ENCODE measurements around the gene RAX. TPM values are rescaled to one million over a fixed set of nuclear protein-coding genes. Genes with fewer than 3 reads are reported as not detected.

RAX gene
- total and polyA plus RNA-seq, 10 of the 15 experiments (the other 5 are each of a cell fraction or from before 2014, with no cell fraction given), result not detected

- Histone ChIP-seq H3K9ac (ENCODE audit: control insufficient read depth, insufficient read depth, low read length) (no peak overlapping the region), H3K4me1 (ENCODE audit: control insufficient read depth, insufficient read depth, low read length) (no peaks in the 10 kb centered on the region), H3K4me2 (ENCODE audit: control insufficient read depth, insufficient read depth) (no peak overlapping the region), H3K36me3 (ENCODE audit: control insufficient read depth in 2 of 2, insufficient read depth in 2 of 2, low read length in 1 of 2) (no peaks in the 10 kb centered on the region), H2AFZ (ENCODE audit: control insufficient read depth, low read depth, low read length) (no peak overlapping the region), H4K20me1 (ENCODE audit: control insufficient read depth, insufficient read depth) (no peaks in the 10 kb centered on the region), H3K27me3 (replicated peaks in 1 of 2; ENCODE audit: control insufficient read depth in 2 of 2, insufficient read depth in 2 of 2, low read length in 1 of 2) (peaks cover 7 to 25% of the 10 kb centered on the region in 2 experiments), H3K79me2 (ENCODE audit: control insufficient read depth, insufficient read depth, low read length) (no peaks in the 10 kb centered on the region), H3K27ac (ENCODE audit: control insufficient read depth, insufficient read depth) (no peak overlapping the region), H3K4me3 (no peak overlapping the region), H3K9me3 (replicated peaks; ENCODE audit: control insufficient read depth, insufficient read depth, low read length) (no peaks in the 10 kb centered on the region)
- in situ Hi-C loops (cut with MboI), result no loop called here
- ChIA-PET SMC1A (ENCODE audit: uncharacterized antibody, unreplicated experiment) (no interaction called here), RAD21 (ENCODE audit: unreplicated experiment) (interaction anchor here (0.5 to 1.2 kb wide), 2 partner anchors 16 to 44 kb away, joined by 3 to 4 read pairs; partner anchors contain the start of gene GRP), CTCF (no interaction called here), POLR2A (interaction anchor here (0.6 kb wide), 1 partner anchor 198 kb away, joined by 3 read pairs; no protein-coding TSS in a partner anchor)
- 60% methylated on average over 17 of the region's 17 CpGs for whole genome bisulfite sequencing (ENCODE audit: insufficient coverage, insufficient replicate concordance, low lambda C conversion rate, missing lambda C conversion rate)
- FAIRE-seq (no peak), ATAC-seq (no peak), DNase-seq (ENCODE audit: low read depth, low spot score) (no peak)
- no TSS peak for BruUV-seq (replicated peaks)
- intact Hi-C loops (cut with micrococcal nuclease; ENCODE audit: unreplicated experiment), result no loop called here
- no peak for TF ChIP-seq MLLT1 (IDR thresholded peaks at IDR 0.05)
- no peak for TF ChIP-seq DPF2 (IDR thresholded peaks at IDR 0.05)
Measured at GRCh38 chr18:59264121-59264571, 9.1 kb downstream of the RAX start.

- peaks cover 5 to 25% of the 10 kb centered on the region in 2 experiments for H3K27me3 ChIP-seq (replicated peaks in 1 of 2; ENCODE audit: control insufficient read depth in 2 of 2, insufficient read depth in 2 of 2, low read length in 1 of 2)
- no peak overlapping the region for H3K4me2 ChIP-seq (ENCODE audit: control insufficient read depth, insufficient read depth)
- BruUV-seq (replicated peaks), result no TSS peak
- WGBS (ENCODE audit: insufficient coverage, insufficient replicate concordance, low lambda C conversion rate, missing lambda C conversion rate), result 11% methylated on average over 16 of the region's 16 CpGs
- H2AFZ ChIP-seq (ENCODE audit: control insufficient read depth, low read depth, low read length), result no peak overlapping the region
- DNase-seq (ENCODE audit: low read depth, low spot score) (no peak), ATAC-seq (no peak), FAIRE-seq (no peak)
- no peak for TF ChIP-seq ZBTB11 (CRISPR knock-in tag; IDR thresholded peaks at IDR 0.05)
- no peak for TF ChIP-seq MYC (IDR thresholded peaks at IDR 0.05; ENCODE audit: insufficient read depth, insufficient read length, insufficient replicate concordance, low read length, severe bottlenecking)
- TF ChIP-seq NFYB (IDR thresholded peaks at IDR 0.05; ENCODE audit: insufficient read depth, low read depth, low read length), result no peak
- TF ChIP-seq SMAD5 (IDR thresholded peaks at IDR 0.05; ENCODE audit: low read depth), result no peak
- TF ChIP-seq IRF4 (IDR thresholded peaks at IDR 0.05; ENCODE audit: low read depth, low read length), result no peak
- TF ChIP-seq IKZF1 (conservative IDR thresholded peaks at IDR 0.05), result no peak
- in situ Hi-C loops (cut with MboI), result no loop called here
- H3K9me3 ChIP-seq (replicated peaks; ENCODE audit: control insufficient read depth, insufficient read depth, low read length), result no peaks in the 10 kb centered on the region
- H3K79me2 ChIP-seq (ENCODE audit: control insufficient read depth, insufficient read depth, low read length), result no peaks in the 10 kb centered on the region
- no peak overlapping the region for H3K9ac ChIP-seq (ENCODE audit: control insufficient read depth, insufficient read depth, low read length)
- no peaks in the 10 kb centered on the region for H3K36me3 ChIP-seq (ENCODE audit: control insufficient read depth in 2 of 2, insufficient read depth in 2 of 2, low read length in 1 of 2)
- CTCF ChIA-PET, result no interaction called here
- POLR2A ChIA-PET, result interaction anchor here (0.6 kb wide), 1 partner anchor 199 kb away, joined by 3 read pairs; no protein-coding TSS in a partner anchor
- SMC1A ChIA-PET (ENCODE audit: uncharacterized antibody, unreplicated experiment), result no interaction called here
- H4K20me1 ChIP-seq (ENCODE audit: control insufficient read depth, insufficient read depth), result no peaks in the 10 kb centered on the region
- H3K27ac ChIP-seq (ENCODE audit: control insufficient read depth, insufficient read depth), result no peak overlapping the region
- H3K4me1 ChIP-seq (ENCODE audit: control insufficient read depth, insufficient read depth, low read length), result no peaks in the 10 kb centered on the region
- RAD21 ChIA-PET (ENCODE audit: unreplicated experiment), result interaction anchor here (0.5 to 1.2 kb wide), 2 partner anchors 15 to 44 kb away, joined by 3 to 4 read pairs; partner anchors contain the start of gene GRP
- intact Hi-C loops (cut with micrococcal nuclease; ENCODE audit: unreplicated experiment), result no loop called here
- H3K4me3 ChIP-seq, result no peak overlapping the region
Measured at GRCh38 chr18:59263661-59264060, 9.6 kb downstream of the RAX start.
